Heart left ventricle (tissue), 16 donors: ENCODE measurements around the gene ADRM1. TPM values are rescaled to one million over a fixed set of nuclear protein-coding genes. Genes with fewer than 3 reads are reported as not detected.

Source experiments
- ATAC-seq, 4 donors: fragments of 200-7000 bp; cut with Tn5 transposase; one replicate each; pipeline ENCODE4 v1.9.1; 2020 to 2022; ENCODE audit warnings: moderate library complexity in 4 of 4, mild to moderate bottlenecking in 3 of 4, moderate number of reproducible peaks in 1 of 4
- DNase-seq, 5 donors: peaks; one replicate each; pipeline ENCODE4 v3.0.0-alpha.2; 2020
- H3K27ac ChIP-seq, 12 donors: fragments of 200-600 bp; sonication (generic) in 4 of 12; one replicate each; pipeline versions ENCODE4 v1.5.0 to v1.8.0; 2016 to 2022; ENCODE audit warnings: mild to moderate bottlenecking in 2 of 12
- H3K27me3 ChIP-seq, 9 donors: fragments of 200-600 bp; sonication (generic) in 2 of 9; one replicate each; pipeline versions ENCODE4 v1.5.1 to v1.8.0; 2016 to 2022; ENCODE audit warnings: mild to moderate bottlenecking in 3 of 9
- H3K36me3 ChIP-seq, 9 donors: fragments of 200-600 bp; sonication (generic) in 2 of 9; one replicate each; pipeline versions ENCODE4 v1.5.0 to v1.8.0; 2018 to 2022; ENCODE audit warnings: mild to moderate bottlenecking in 2 of 9
- H3K4me1 ChIP-seq, 12 donors: fragments of 200-600 bp; sonication (generic) in 4 of 12; one replicate each; pipeline versions ENCODE4 v1.5.0 to v1.8.0; 2016 to 2022; ENCODE audit warnings: mild to moderate bottlenecking in 3 of 12
- H3K4me3 ChIP-seq, 12 donors: fragments of 200-600 bp; sonication (generic) in 4 of 12; one replicate each; pipeline versions ENCODE4 v1.5.0 to v1.8.0; 2017 to 2022; ENCODE audit warnings: mild to moderate bottlenecking in 9 of 12, moderate library complexity in 4 of 12
- H3K9me3 ChIP-seq, 12 donors: fragments of 200-600 bp; sonication (generic) in 4 of 12; one replicate each; pipeline versions ENCODE4 v1.5.0 to v1.8.0; 2016 to 2022; ENCODE audit warnings: mild to moderate bottlenecking in 1 of 12
- POLR2A ChIP-seq, 2 donors: fragments of 450-650 bp; IDR thresholded peaks; one replicate each; pipeline ENCODE4 v1.6.1; 2017; ENCODE audit warnings: antibody characterized with exemption in 2 of 2, mild to moderate bottlenecking in 2 of 2, moderate library complexity in 2 of 2
- WGBS, 4 donors: extraction: QIAGEN DNeasy Blood & Tissue Kit in 2 of 4; methylation state at CpG; one replicate each; pipeline versions ENCODE4 v1.1.5 to v1.1.7; 2013 to 2018; 5-methylcytosine and 5-hydroxymethylcytosine counted together
- intact Hi-C, 10 donors: fragments of 100-400 bp; cut with DNase I; formaldehyde crosslinking; loops; one replicate each; pipeline versions ENCODE4 v1.11.1 to v1.14.2; 2022
- polyA plus RNA-seq, 2 donors: library from polyadenylated mRNA; stranded (reverse); fragments of 200-250 nt; gene quantifications; one replicate each; pipeline ENCODE4 v1.2.3, GENCODE V29; 2013
- total RNA-seq, 9 donors: library from RNA; depleted of rRNA in 2 of 9; stranded (reverse); fragments of >200 nt in 2 of 9; fragmentation: NEBNext Ultra II Directional in 3 of 9; extraction: Animal tissue kit (Norgen Biotek cat#: 25700) in 3 of 9; gene quantifications; one replicate each; pipeline versions ENCODE4 v1.1.0 to v1.2.4, GENCODE V29; 2016 to 2023
- TF ChIP-seq, protein P1 (sequence below), 12 donors: fragments of 200-600 bp; sonication (generic) in 4 of 12; IDR thresholded peaks; one replicate each; pipeline versions ENCODE4 v1.5.0 to v1.8.0; 2018 to 2022; ENCODE audit warnings: antibody characterized with exemption in 12 of 12, mild to moderate bottlenecking in 5 of 12
- donor health status: ischemic (EF 13 %, LVEDD 7.1; RV severe dilation, severe dysfunction).
- donor health status: healthy with polysubstance abuse.
- donor health status: DM: no; HTN: yes; CAD: no.
- donor health status: DM: no; HTN: no; CAD: no.
- donor health status: ischemic (EF 25% LVEDD 6.9; RV normal size, moderate dysfunction).
- donor health status: ischemic (EF 25% LVEDD 5.7; RV mildly dilated, moderate dysfunction).
- donor health status: healthy.
- donor health status: DM: yes; HTN: yes; CAD: no.
- donor health status: ischemic (EF 35%, LVEDD 5.7; RV mildly dilated, moderate dysfunction).
- donor health status: nonischemic (EF 11% LVEDD 7.7; RV severe dilation, severe dysfunction).
- donor health status: DM: yes; HTN: yes; CAD: no.
- donor health status: PGD.
- donor health status: ischemic (EF 29% LVEDD 5.4; RV normal size, mild dysfunction).
- donor health status: nonischemic (EF 23%, LVEDD 6.1; RV moderate dilation, normal function).

ADRM1 gene
- total and polyA plus RNA-seq, 11 donors: 66.8 to 218 (median 79.9) TPM

DNA sequence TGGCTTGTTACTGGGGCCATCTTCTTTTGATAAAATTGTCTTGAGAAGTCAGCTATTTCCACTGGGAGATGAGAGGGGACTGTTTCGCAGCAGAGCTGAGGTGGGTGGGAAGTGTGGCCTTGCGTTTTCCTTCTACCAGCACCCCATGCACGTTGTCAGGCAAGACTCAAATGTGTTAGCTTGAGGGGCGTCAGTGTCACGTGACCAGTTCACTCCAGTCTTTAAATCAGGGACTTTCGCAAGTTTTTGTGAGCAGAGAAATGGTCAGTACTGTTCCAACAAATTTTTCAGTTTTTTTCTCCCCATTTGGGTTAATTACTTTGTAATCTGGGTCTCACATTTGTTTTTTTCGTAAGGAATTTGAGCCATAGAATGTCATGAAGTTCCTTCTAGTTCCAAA is 20.7 kb upstream of the ADRM1 start:
- ATAC-seq: no peak
- Histone ChIP-seq H3K36me3 (peaks cover 0 to 90% (median 75%) of the 10 kb centered on the region in 9 donors), H3K9me3 (no peaks in the 10 kb centered on the region), H3K27me3 (no peaks in the 10 kb centered on the region), H3K4me1 (peaks cover 0 to 45% (median 31%) of the 10 kb centered on the region in 12 donors), H3K4me3 (no peak overlapping the region), H3K27ac (peak overlapping the region in 10 of 12 donors; percentile 39 to 79 (median 76))
- TF ChIP-seq POLR2A (IDR thresholded peaks at IDR 0.05): no peak
- TF ChIP-seq, protein P1, sequence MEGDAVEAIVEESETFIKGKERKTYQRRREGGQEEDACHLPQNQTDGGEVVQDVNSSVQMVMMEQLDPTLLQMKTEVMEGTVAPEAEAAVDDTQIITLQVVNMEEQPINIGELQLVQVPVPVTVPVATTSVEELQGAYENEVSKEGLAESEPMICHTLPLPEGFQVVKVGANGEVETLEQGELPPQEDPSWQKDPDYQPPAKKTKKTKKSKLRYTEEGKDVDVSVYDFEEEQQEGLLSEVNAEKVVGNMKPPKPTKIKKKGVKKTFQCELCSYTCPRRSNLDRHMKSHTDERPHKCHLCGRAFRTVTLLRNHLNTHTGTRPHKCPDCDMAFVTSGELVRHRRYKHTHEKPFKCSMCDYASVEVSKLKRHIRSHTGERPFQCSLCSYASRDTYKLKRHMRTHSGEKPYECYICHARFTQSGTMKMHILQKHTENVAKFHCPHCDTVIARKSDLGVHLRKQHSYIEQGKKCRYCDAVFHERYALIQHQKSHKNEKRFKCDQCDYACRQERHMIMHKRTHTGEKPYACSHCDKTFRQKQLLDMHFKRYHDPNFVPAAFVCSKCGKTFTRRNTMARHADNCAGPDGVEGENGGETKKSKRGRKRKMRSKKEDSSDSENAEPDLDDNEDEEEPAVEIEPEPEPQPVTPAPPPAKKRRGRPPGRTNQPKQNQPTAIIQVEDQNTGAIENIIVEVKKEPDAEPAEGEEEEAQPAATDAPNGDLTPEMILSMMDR (IDR thresholded peaks at IDR 0.05): no peak
- no peak for DNase-seq
- intact Hi-C loops: loop anchor here in 4 of 10 donors (2.0 to 10.0 kb wide), 5 partner anchors 35 to 257 kb away; partner anchors contain the start of genes MTG2 (in 1 of the 4), PSMA7 (in 1 of the 4) and SS18L1 (in 1 of the 4)
- WGBS, 4 donors: 92 to 95% (median 94%) methylated on average over 7 of the region's 7 CpGs

DNA sequence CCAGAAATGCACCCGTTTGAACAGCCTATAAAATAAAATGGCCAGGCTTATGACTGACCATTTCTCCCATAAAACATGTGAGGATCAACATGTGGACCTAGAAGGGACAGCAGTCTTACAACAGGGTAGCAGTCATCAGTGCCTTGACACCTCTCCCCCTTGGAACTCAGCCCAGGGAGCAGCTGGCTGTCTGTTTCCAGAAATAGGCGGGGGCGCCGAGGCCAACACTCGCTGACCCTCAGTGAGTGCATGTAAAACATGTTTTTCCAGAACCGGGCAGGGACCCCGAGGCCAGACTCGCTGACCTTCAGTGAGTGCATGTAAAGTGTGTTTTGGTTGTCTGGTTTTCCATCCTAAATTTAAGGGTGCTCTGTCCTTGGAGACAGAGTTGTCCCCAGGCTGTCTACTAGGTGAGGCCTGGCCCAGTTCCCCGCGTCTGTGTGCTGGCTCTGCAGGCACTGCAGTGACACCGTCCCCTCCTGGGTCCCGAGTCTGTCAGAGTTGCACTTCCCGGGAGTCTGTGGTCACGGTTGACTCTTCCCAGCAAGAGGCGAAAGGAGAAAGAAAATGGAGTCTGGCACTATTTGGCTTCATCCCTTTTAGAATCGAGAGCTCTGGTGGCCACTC is 19.8 kb upstream of the ADRM1 start:
- no peaks in the 10 kb centered on the region for H3K9me3 ChIP-seq
- TF ChIP-seq, protein P1 (IDR thresholded peaks at IDR 0.05): no peak
- TF ChIP-seq POLR2A (IDR thresholded peaks at IDR 0.05): no peak
- H3K4me3 ChIP-seq: no peak overlapping the region
- peaks cover 0 to 89% (median 73%) of the 10 kb centered on the region in 9 donors for H3K36me3 ChIP-seq
- DNase-seq: peak; percentile 76 to 88 (median 83)
- peak overlapping the region in 11 of 12 donors; percentile 40 to 79 (median 75) for H3K27ac ChIP-seq
- peaks cover 0 to 48% (median 33%) of the 10 kb centered on the region in 12 donors for H3K4me1 ChIP-seq
- ATAC-seq: peak; percentile 66 to 82 (median 76)
- no peaks in the 10 kb centered on the region for H3K27me3 ChIP-seq
- intact Hi-C loops: loop anchor here in 4 of 10 donors (2.0 to 10.0 kb wide), 5 partner anchors 36 to 258 kb away; partner anchors contain the start of genes MTG2 (in 1 of the 4), PSMA7 (in 1 of the 4) and SS18L1 (in 1 of the 4)
- WGBS, 4 donors: 32 to 41% (median 37%) methylated on average over 15 to 16 of the region's 16 CpGs

DNA sequence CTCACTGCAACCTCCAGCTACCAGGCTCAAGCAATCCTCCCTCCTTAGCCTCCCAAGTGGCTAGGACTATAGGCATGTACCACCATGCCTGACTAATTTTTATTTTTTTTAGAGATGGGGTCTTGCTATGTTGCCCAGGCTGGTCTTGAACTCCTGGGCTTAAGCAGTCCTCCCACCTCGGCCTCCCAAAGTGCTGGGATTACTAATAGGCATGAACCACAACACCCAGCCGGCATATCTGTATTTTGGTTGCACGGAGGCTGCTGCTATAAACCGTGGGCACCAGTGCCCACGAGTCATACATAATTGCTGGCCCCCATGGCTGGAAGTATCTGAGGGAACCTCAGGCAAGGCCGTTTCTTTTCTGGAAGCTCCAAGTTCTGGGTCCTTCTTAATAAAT is 18.3 kb upstream of the ADRM1 start:
- no peak for TF ChIP-seq POLR2A (IDR thresholded peaks at IDR 0.05)
- TF ChIP-seq, protein P1 (IDR thresholded peaks at IDR 0.05): no peak
- Histone ChIP-seq H3K36me3 (peaks cover 0 to 91% (median 75%) of the 10 kb centered on the region in 9 donors), H3K4me3 (no peak overlapping the region), H3K27ac (peak overlapping the region in 6 of 12 donors; percentile 59 to 85 (median 78)), H3K4me1 (peaks cover 0 to 48% (median 33%) of the 10 kb centered on the region in 12 donors), H3K9me3 (no peaks in the 10 kb centered on the region), H3K27me3 (no peaks in the 10 kb centered on the region)
- ATAC-seq (no peak), DNase-seq (no peak)
- intact Hi-C loops: loop anchor here in 3 of 10 donors (5.0 to 10.0 kb wide), 4 partner anchors 37 to 260 kb away; partner anchors contain the start of genes MTG2 (in 1 of the 3), PSMA7 (in 1 of the 3) and SS18L1 (in 1 of the 3)
- WGBS, 4 donors: 92 to 97% (median 94%) methylated on average over 6 of the region's 6 CpGs

DNA sequence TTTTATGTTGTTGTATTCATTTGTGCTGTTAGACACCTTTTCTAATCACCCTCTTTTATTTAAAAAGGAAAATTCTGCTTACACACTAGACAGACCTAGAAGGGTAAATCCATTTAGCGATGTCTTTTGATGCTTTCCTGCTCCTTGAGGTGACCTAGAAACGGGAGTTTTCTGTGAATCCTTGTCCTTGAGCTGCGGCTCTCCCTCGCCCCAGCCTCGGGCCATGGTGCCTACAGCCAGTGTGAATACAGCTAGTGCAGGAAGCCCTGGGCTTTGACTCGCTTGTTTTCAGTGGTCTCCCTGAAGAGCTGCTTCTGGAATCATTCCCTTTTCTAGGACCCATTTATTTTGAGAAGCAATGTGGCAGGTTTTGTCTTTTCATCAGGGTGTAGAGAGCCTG is 17.6 kb upstream of the ADRM1 start:
- Histone ChIP-seq H3K4me3 (no peak overlapping the region), H3K27me3 (no peaks in the 10 kb centered on the region), H3K4me1 (peaks cover 0 to 48% (median 33%) of the 10 kb centered on the region in 12 donors), H3K9me3 (no peaks in the 10 kb centered on the region), H3K36me3 (peaks cover 0 to 91% (median 75%) of the 10 kb centered on the region in 9 donors), H3K27ac (peak overlapping the region in 8 of 12 donors; percentile 50 to 85 (median 78))
- DNase-seq: no peak
- TF ChIP-seq, protein P1 (IDR thresholded peaks at IDR 0.05): no peak
- no peak for TF ChIP-seq POLR2A (IDR thresholded peaks at IDR 0.05)
- 70 to 76% (median 76%) methylated on average over 6 of the region's 6 CpGs for WGBS, 4 donors
- ATAC-seq: no peak
- intact Hi-C loops: loop anchor here in 3 of 10 donors (5.0 to 10.0 kb wide), 3 partner anchors 48 to 260 kb away; partner anchors contain the start of genes MTG2 (in 1 of the 3) and OSBPL2 (in 1 of the 3)
